EH (cell line): ENCODE data around the gene IRF5.

Source experiments
- DNase-seq: peaks from one replicate; pipeline ENCODE4 v3.0.0-alpha.2; 2015; ENCODE audit warnings: low read depth

The IRF5 gene

GRCh38 chr7:128937647-128938543, at the start of gene IRF5:
TSS of gene IRF5 (plus strand) at chr7:128937927. CDS start at chr7:128942082, 4,155 bp downstream.
- DNase-seq = peak; percentile 9

GRCh38 chr7:128888039-128888755, 49.5 kb upstream of the IRF5 start:
- DNase-seq = no peak

GRCh38 chr7:128888756-128889095, 49.0 kb upstream of the IRF5 start:
- no peak for DNase-seq

GRCh38 chr7:128889121-128889520, 48.6 kb upstream of the IRF5 start:
- no peak for DNase-seq

- no peak for DNase-seq
Observed at GRCh38 chr7:128890306-128891109, 47.2 kb upstream of the IRF5 start.

- DNase-seq = no peak
Observed at GRCh38 chr7:128891110-128891941, 46.4 kb upstream of the IRF5 start.

GRCh38 chr7:128891942-128892269, 45.8 kb upstream of the IRF5 start:
- no peak for DNase-seq

- DNase-seq = no peak
Observed at GRCh38 chr7:128892521-128893250, 45.0 kb upstream of the IRF5 start.

GRCh38 chr7:128893251-128894100, 44.3 kb upstream of the IRF5 start:
- no peak for DNase-seq

- no peak for DNase-seq
Observed at GRCh38 chr7:128894101-128894440, 43.7 kb upstream of the IRF5 start.

- no peak for DNase-seq
Observed at GRCh38 chr7:128895320-128895719, 42.4 kb upstream of the IRF5 start.

GRCh38 chr7:128899392-128899791, 38.3 kb upstream of the IRF5 start:
- DNase-seq = no peak

- DNase-seq = no peak
Observed at GRCh38 chr7:128900237-128900636, 37.5 kb upstream of the IRF5 start.

- DNase-seq = peak; percentile 34
Observed at GRCh38 chr7:128902761-128903585, 34.8 kb upstream of the IRF5 start.

- DNase-seq = no peak
Observed at GRCh38 chr7:128903621-128904361, 33.9 kb upstream of the IRF5 start.

GRCh38 chr7:128904381-128905197, 33.1 kb upstream of the IRF5 start:
- DNase-seq = peak; percentile 62

GRCh38 chr7:128906001-128906765, 31.5 kb upstream of the IRF5 start:
- DNase-seq = no peak
